ENCODE results near the gene MMADHC. TPM values are rescaled to one million over a fixed set of nuclear protein-coding genes. Genes with fewer than 3 reads are reported as not detected.

MMADHC gene
- total RNA-seq, 1 experiment from 2014 or later, result 149 TPM

GRCh38 chr2:149617476-149617875 lies 29.9 kb upstream of the MMADHC start:
- Histone ChIP-seq H3K23ac (ENCODE audit: insufficient read length, low read depth, low read length) (no peak overlapping the region), H2BK15ac (ENCODE audit: low read depth, low read length) (no peak overlapping the region), H3K14ac (ENCODE audit: insufficient read depth, low read length) (no peak overlapping the region), H3K9ac (ENCODE audit: extremely low read depth, insufficient read length, low read length) (no peak overlapping the region), H3K27ac (ENCODE audit: insufficient read length, low read depth, low read length) (no peak overlapping the region), H4K20me1 (ENCODE audit: control insufficient read depth, insufficient read depth, insufficient read length) (no peaks in the 10 kb centered on the region), H3K9me3 (ENCODE audit: control insufficient read depth, low read depth, low read length) (no peaks in the 10 kb centered on the region), H3K18ac (ENCODE audit: insufficient read length, low read depth, low read length) (no peak overlapping the region), H4K8ac (replicated peaks; ENCODE audit: insufficient read length, low read depth, low read length) (no peak overlapping the region), H3K4me2 (ENCODE audit: insufficient read depth, insufficient read length, low read length) (no peak overlapping the region), H3K79me2 (ENCODE audit: insufficient read depth, low read length) (no peaks in the 10 kb centered on the region), H4K5ac (ENCODE audit: insufficient read length, low read depth, low read length) (no peak overlapping the region), H3K56ac (ENCODE audit: insufficient read length, low read depth, low read length) (no peak overlapping the region), H2AK5ac (ENCODE audit: insufficient read length, low read length) (no peak overlapping the region), H4K91ac (ENCODE audit: insufficient read length, low read depth, low read length) (no peak overlapping the region), H3K4ac (ENCODE audit: low read depth, low read length) (no peak overlapping the region), H2AFZ (ENCODE audit: low read length) (no peak overlapping the region), H3K27me3 (ENCODE audit: insufficient read depth, low read length) (no peaks in the 10 kb centered on the region), H3K4me1 (ENCODE audit: insufficient read depth, low read length) (no peaks in the 10 kb centered on the region), H3T11ph (ENCODE audit: low read length) (no peak overlapping the region), H3K79me1 (ENCODE audit: insufficient read depth, low read depth, low read length, poor library complexity, severe bottlenecking) (no peaks in the 10 kb centered on the region), H2BK12ac (ENCODE audit: insufficient read length, low read depth, low read length) (no peak overlapping the region), H3K23me2 (ENCODE audit: insufficient read length, low read depth, low read length, poor library complexity, severe bottlenecking) (no peaks in the 10 kb centered on the region), H2BK5ac (ENCODE audit: insufficient read length, low read length) (no peak overlapping the region), H2BK20ac (ENCODE audit: low read depth, low read length, poor library complexity, severe bottlenecking) (no peak overlapping the region), H2BK120ac (ENCODE audit: low read depth, low read length, poor library complexity, severe bottlenecking) (no peak overlapping the region)
- no peaks in the 10 kb centered on the region for H3K9me3 Mint-ChIP-seq
- no peak overlapping the region for H3K27ac Mint-ChIP-seq
- H3K27me3 Mint-ChIP-seq (ENCODE audit: low read depth), result no peaks in the 10 kb centered on the region
- no peak for TF ChIP-seq CTCF (conservative IDR thresholded peaks at IDR 0.05)
- DNase-seq, result no peak
- H3K36me3 Mint-ChIP-seq (ENCODE audit: insufficient read depth in 1 of 3, low read depth in 3 of 3), result no peaks in the 10 kb centered on the region
- peaks cover 4 to 5% of the 10 kb centered on the region in 2 experiments for H3K4me1 Mint-ChIP-seq
- H3K4me3 Mint-ChIP-seq, result no peak overlapping the region

Measured in H9 (cell line).